GM19324 (cell line): ENCODE data around the gene PSME4.
"Not testable (repeated sequence)": the region's sequence is repeated elsewhere in the genome, so short reads cannot be mapped to it uniquely, and the experiment has no call there.

Experiments
- ATAC-seq: cut with Tn5 transposase; IDR thresholded peaks from one replicate; pipeline ENCODE4 v1.9.1; 2021; ENCODE audit warnings: mild to moderate bottlenecking, moderate library complexity; ENCODE audit not compliant: unreplicated experiment, low FRiP score

PSME4 gene

DNA sequence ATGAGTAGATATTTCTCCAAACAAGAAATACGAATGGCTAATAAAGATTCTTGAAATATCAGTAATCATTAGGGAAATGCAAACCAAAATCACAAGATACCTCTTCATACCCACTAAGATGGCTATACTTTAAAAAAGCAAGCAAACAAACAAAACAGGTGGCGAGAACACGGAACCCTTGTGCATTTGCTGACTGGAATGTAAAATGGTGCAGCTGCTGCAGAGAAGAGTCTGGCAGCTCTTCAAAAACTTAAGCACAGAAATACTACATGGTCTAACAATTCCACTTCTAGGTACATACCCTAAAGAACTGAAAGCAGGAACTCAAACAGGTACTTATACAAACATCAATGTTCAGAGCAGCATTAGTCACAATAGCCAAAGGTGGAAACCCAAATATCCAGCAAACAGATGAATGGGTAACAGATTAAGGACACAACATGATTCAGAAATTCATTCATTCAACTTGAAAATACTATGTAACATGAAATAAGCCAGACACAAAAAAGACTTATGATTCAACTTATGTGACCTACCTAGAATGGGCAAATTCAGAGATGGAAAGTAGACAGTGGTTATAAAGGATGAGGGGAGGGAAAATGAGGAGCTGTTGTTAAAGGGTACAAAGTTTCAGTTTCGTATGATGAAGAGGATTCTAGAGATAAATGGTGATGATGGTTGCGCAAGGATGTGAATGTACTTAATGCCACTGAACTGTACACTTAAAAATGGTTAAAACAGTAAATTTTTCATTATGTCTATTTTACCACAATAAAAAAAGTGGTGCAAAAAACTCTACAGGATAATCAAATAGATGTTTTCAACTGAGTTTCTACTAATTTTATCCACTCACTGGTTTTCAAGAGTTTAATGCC lies 84.2 kb downstream of the PSME4 start:
- no peak for ATAC-seq

DNA sequence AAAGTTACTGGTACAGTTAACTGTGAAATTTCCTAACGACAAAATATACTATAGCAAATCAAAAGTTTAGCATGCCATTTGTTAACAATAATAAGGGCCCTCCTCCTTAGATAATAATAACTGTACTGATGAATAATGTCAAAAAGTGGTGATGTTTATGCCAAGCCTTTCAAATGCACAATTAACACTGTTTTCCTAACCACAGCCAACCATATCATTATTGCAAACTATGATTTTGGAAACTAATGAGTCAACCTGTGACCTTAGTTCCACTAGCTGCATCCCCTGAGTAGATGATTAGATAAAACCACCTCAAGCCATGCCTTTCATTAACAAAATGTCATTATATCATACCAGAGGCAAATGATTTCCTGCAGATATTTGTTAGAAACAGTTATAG lies 85.9 kb downstream of the PSME4 start:
- no peak for ATAC-seq

DNA sequence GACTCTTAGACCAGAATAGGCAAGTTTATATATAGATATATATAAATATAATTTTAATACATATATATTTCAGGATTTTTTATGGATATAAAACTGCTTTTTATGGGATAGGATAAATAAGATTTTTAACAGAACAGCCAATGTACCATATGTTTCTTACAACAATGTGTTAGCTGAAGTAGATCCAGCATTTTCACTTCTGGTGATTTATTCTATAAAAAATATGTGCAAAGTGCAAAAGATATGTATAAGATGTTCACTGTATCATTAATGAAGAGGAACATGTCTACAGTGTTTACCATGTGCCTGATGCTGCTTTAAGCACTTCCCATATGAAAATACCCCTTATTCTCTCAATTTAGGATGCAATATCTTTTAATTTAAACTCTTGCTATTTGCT lies 88.8 kb downstream of the PSME4 start:
- no peak for ATAC-seq

DNA sequence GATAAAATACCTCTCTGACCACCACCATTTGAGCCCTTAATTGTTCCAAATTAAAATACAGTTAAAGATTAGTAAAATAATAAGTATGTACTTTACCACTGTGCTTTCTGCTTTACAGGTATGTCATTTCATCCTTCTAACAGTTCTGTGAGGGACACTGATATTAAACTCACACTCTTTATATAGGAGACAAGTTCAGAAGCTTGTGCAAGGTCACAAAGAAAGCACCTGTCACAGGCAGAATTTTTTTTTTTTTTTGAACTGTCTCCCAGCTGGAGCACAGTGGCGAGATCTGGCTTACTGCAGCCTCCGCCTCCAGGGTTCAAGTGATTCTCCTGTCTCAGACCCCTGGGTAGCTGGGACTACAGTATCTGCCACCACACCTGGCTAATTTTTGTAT lies 89.4 kb downstream of the PSME4 start:
- ATAC-seq: no peak

DNA sequence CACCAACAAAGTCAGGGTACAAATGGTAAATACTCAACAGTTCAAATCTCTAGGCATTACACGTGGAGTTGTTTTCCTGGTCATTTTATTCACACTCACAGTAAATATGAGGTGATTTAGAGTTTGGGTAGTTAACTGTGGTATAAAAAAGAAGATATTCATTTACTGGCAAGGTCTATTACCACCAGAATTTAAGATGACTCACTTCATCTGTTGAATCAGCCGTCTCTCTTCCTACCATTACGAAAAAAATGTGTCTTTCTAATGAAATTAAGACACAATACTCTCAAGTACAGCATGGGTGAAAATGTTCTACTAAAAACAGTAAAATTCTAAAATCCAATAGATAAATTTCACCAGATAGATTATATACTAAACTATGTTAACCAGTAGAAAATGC lies 90.0 kb downstream of the PSME4 start:
- no peak for ATAC-seq

GRCh38 chr2:53877556-53877955 lies 93.2 kb downstream of the PSME4 start:
- no peak for ATAC-seq

DNA sequence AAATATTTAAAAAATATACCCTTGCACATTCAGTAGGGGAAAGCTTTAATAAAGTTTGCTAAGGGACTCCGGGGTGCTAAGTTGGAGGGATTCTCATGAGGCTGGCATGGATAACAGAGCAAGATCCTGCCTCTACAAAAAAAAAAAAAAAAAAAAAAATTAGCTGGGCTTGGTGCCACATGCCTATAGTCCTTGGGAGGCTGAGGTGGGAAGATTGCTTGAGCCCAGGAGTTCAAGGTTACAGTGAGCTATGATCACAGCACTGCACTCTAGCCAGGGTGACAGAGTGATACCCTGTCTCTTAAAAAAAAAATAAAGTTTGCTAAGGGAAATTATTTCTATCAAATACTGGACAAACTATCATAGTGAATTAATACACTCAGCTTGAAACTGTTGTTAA lies 93.7 kb downstream of the PSME4 start:
- ATAC-seq: no peak

- no peak for ATAC-seq
These were observed 96.3 kb downstream of the PSME4 start for GRCh38 chr2:53874401-53874950.

DNA sequence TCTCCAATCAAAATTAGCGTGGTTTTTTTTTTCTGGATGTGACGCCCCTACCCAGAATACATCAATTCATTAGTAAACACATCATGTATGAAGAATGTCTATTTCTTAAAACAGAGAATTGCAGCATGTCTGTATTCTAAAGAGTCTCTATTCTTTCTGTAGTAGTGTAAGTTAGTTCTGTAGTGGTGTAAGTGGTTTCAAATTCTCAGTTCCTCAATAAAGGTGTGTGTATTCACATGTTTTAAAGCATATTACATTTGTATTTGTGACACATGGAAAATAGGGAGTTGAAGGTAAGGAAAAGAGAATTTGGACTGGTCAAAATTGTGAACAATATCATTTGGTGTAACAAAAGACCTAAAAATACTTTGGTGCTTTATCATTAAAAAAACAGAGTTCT lies 103.0 kb downstream of the PSME4 start:
- no peak for ATAC-seq

GRCh38 chr2:53867169-53867568 lies 103.6 kb downstream of the PSME4 start:
- ATAC-seq: no peak

DNA sequence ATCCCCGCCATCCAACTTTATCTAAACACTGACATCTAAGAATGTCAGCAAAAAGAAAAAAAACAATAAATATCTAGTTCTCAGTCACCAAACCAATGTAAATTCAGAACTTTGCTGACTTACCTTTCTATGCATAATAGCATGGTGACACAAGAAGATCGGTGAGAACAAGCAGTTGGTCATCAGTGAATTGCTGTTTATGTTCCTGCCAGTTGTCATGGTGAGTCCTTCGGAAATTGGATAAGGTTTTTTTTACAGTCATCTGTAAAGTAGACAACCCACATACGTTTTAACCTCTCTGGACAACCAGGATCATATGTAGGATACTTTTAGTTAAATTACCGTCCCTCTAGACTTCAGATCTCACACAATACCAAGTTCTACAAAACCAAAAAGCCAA lies 104.8 kb downstream of the PSME4 start:
- no peak for ATAC-seq

GRCh38 chr2:53865264-53865663 lies 105.5 kb downstream of the PSME4 start:
- no peak for ATAC-seq

GRCh38 chr2:53863538-53864227 lies 107.1 kb downstream of the PSME4 start:
- no peak for ATAC-seq

- ATAC-seq: no peak
These were observed 109.0 kb downstream of the PSME4 start for GRCh38 chr2:53861824-53862223.

DNA sequence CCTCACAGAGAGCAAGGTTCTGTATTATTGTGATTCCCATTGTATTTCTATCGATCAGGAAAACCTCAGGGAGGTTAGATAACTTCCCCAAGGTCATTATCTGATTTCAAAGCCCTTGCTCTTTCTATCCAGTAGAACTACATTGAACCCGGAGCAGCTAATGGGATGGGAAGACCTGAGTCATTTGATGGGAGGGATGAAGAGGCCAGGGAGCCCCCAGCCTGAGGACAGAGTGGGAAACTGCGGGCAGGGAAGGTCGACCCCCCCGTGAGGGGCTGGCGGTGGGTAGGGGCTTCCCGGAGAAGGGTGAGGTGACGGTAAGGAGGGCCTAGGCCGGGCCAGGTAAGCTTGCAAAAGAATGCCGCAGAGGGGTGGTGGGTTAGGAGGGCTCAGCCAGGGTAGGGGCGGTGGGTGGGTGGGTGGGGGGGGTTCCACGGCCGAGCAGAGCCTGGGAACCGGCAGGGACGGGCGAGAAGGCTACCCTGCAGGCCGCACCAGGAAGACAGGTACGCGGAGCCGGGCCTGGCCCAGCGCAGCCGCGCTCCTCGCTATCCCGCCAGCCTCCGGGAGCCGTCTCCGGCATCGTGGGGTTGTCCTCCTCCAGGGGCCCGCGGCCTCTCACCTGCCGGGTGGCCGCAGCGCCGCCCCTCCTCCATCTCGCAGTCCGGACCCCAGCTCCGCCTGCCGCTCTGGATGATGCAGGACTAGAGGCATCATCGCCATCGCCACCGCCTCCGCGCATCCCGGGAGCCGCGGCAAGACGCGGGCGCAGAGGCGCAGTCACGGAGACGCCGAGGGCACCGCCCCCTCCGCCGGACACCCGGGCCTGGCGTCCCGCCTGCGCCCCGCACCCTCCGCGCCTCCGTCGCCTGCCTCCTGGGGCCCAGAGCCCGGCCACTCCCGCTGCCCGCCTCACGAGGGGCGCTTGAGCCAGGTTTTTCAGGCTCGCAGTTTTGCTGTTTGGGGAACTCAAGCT lies 111.3 kb downstream of the PSME4 start, which contains the start of gene GPR75:
Gene GPR75, minus strand, starts transcription at position 762 of the 976 bp plus-strand sequence. CDS start 5,211 bp downstream, outside the sequence.
- ATAC-seq: no peak

GRCh38 chr2:53856272-53856671 lies 114.5 kb downstream of the PSME4 start:
- ATAC-seq: no peak

- ATAC-seq: no peak
These were observed 116.1 kb downstream of the PSME4 start for GRCh38 chr2:53854678-53855077.

DNA sequence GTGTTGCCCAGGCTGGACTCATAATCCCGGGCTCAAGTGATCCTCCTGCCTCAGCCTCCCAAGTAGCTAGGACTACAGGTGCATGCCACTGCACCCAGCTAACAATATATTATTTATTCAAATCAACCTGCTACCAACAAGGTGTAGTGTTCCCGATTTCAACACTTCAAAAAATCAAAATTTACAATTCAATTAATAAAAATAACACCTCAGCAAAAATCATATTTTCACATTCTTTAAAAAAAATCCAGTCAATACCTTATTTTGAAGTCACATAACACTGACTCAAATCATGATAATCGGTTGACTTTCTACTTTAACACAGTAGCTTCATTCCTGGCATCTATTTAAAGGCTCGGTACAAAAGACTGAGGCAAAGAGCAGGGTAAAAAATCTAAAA lies 118.3 kb downstream of the PSME4 start:
- no peak for ATAC-seq

GRCh38 chr2:53851052-53851757 lies 119.6 kb downstream of the PSME4 start:
- ATAC-seq: not testable (repeated sequence)

GRCh38 chr2:53848062-53848461 lies 122.7 kb downstream of the PSME4 start:
- ATAC-seq: no peak
